ENCODE measurements around the gene NDC80.

DNA sequence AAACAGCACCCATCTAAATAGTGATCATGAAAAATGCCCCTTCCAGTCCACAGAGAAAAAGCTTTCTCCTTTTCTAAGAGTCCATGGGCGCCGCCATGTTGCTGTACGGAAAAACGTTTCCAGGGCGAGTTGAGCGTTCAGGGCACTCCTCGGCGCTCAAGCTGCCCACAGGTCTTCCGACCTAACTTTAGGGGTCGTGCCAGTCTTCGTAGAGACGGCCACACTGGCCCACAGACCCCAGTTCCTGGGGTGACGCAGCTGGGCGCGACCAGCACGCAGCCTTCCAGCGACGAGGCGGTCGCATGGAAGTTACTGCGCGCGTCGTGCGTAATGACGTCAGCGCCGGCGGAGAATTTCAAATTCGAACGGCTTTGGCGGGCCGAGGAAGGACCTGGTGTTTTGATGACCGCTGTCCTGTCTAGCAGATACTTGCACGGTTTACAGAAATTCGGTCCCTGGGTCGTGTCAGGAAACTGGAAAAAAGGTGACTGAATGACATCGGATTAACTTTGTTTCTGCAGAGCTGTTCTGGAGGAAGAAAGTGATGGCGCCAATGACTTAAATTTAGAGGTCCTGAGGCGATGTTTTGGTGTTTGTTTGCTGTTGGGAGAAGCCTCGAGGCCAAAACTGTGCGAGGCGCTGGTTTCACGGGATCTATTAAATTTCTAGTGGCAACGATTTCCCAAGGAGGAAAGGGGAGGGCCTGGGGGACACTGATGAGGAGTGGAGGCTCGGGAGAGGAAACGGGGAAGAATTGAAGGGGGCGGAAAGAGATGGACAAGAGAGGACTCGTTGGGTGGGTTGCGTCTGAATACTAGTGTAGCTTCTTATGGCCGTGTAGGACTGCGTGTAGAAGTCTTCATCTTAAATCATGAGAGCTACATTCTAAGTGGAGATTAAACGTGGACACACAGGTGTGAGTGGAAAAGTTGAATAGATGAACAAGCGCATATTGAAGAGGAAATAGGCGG lies at the start of gene NDC80, which contains the start of gene METTL4:
- TF ChIP-seq FOXK2 (IDR thresholded peaks at IDR 0.05), result no peak
- TF ChIP-seq CTBP1 (IDR thresholded peaks at IDR 0.05; ENCODE audit: borderline replicate concordance), result no peak; the same call in 1 of the 2 replicates
- no peak for TF ChIP-seq TARDBP (IDR thresholded peaks at IDR 0.05)
- TF ChIP-seq, protein P1, sequence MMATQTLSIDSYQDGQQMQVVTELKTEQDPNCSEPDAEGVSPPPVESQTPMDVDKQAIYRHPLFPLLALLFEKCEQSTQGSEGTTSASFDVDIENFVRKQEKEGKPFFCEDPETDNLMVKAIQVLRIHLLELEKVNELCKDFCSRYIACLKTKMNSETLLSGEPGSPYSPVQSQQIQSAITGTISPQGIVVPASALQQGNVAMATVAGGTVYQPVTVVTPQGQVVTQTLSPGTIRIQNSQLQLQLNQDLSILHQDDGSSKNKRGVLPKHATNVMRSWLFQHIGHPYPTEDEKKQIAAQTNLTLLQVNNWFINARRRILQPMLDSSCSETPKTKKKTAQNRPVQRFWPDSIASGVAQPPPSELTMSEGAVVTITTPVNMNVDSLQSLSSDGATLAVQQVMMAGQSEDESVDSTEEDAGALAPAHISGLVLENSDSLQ (IDR thresholded peaks at IDR 0.05), result no peak
- TF ChIP-seq ELF4 (IDR thresholded peaks at IDR 0.05), result 0 out of 2 replicates have a peak, but pooled peaks have one; percentile 54
- TF ChIP-seq LEF1 (IDR thresholded peaks at IDR 0.05; ENCODE audit: borderline replicate concordance), result no peak
- TF ChIP-seq SP1 (IDR thresholded peaks at IDR 0.05), result no peak
- no peak for TF ChIP-seq ARNT (IDR thresholded peaks at IDR 0.05)
- TF ChIP-seq NFRKB (IDR thresholded peaks at IDR 0.05), result no peak
- no peak for TF ChIP-seq FOXA1 (IDR thresholded peaks at IDR 0.05)
- TF ChIP-seq FOXM1 (IDR thresholded peaks at IDR 0.05; ENCODE audit: borderline replicate concordance), result peak; percentile 76

Measured in HEK293T (cell line).